HG02642 (cell line): Measurements from ENCODE around the gene RPRML.

Source experiments
- ATAC-seq: cut with Tn5 transposase; IDR thresholded peaks from one replicate; pipeline ENCODE4 v1.9.1; 2021; ENCODE audit warnings: mild to moderate bottlenecking; ENCODE audit not compliant: unreplicated experiment, poor library complexity

RPRML gene

DNA sequence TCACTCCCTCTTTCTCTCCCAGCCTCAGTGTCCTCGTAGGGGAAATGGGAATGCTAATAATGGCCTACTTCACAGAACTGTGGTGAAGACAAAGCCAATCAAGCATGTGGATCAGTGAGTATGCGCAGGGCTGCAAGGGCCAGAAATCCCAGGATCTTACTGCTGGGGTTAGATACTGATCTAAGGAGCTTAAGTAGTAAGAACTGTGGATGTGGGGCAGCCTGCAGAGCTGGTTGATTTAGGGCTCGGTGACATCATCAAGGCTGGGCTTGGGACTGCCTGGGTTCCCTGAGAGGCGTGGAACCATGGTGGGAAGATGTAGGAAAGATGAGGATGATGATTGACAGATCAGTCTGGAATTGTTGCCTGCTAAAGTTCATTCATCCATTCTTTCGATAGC lies 30.5 kb downstream of the RPRML start:
- ATAC-seq: no peak

DNA sequence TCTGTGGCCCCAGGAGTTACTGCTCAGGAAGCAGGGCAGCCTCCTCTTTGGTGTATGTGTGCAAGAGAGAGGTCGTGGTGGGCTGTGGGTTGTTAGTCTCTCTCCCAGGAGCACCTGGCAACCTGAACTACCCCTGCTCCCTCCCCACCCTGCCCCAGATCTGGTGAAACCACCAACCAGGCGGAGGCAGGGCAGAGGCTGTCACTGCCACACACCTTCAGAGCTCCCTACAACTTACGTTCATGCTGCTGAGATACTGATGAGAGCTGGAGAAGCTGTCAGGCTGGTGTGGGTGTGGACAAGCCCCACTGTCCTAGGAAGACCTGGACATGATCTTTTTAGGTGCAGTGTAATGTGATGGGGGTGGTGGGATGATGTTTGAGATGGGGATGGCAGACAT lies 31.8 kb downstream of the RPRML start:
- no peak for ATAC-seq

DNA sequence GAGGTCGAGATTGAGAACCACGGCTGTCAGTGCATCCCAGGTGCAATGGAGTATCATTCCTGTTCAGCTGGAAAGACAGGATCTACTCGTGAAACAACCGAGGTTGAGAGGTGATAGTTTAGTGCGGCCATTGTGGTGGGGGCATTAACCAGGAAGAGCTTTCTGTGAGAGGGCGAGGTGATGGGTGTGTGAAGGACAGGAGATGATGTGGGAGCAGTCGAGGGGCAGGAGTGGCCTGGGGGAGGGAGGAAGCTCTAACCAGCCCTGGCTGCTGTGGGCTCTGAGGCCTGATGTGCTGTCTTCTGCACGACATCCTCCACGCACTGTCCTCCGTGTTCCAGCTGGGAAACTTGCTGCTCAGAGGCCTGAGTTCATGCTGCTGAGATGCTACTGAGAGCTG lies 34.1 kb downstream of the RPRML start:
- ATAC-seq: no peak

DNA sequence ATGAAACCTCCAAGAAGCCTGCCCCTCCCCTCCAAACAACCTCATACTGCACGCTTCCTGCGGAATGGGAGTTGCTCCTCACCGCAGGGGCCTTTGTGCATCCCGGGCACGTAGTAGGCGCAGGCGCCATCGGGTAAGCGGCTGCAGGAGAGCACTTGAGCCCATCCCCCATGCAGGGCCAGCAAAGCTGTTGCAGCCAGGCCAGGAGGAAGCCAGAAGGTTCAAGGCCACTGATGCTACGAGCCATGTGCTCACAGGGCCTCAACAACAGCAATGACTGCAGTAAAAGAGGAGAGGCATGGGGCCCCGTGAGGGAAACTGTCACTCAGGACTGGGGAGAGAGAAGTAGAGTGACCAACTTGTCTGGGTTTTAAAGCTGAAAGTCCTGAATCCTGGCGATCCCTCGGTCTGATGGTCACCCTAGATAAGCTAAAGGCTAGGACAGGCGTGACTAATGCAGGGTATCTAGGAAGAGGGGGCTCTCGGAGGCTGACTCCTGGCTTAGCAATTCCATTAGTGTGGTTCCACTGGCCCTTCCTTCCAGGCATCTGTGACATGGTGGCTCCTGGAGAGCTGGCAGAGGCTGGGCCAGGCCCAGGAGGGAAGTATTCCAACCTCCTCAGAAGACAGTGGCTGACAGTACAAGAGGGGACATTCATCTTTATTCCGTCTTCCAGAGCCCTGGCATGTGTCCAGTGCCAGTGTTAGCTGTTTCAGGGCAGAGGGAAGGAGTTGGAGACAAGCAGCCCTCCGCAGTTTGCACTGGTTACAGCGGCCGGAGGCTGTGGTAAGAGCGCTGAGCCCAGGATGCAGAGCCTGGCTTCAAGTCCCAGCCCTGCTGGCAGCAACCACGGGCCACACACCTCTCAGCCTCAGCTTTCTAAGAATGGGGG lies 35.3 kb downstream of the RPRML start:
- no peak for ATAC-seq

DNA sequence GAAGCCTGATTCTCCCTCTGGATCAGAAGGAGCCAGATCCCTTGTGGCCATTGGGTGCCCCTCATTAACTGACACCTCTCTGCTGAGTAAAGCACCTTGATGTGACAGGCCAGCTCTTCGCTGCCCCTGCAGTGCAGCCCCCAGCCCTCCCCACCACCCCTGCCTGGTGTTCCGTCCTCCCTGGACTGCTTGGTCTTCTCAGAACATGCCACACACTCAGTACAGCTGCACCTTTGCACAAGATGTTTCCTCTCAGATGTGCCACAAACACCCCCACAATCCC lies 35.9 kb downstream of the RPRML start:
- no peak for ATAC-seq

DNA sequence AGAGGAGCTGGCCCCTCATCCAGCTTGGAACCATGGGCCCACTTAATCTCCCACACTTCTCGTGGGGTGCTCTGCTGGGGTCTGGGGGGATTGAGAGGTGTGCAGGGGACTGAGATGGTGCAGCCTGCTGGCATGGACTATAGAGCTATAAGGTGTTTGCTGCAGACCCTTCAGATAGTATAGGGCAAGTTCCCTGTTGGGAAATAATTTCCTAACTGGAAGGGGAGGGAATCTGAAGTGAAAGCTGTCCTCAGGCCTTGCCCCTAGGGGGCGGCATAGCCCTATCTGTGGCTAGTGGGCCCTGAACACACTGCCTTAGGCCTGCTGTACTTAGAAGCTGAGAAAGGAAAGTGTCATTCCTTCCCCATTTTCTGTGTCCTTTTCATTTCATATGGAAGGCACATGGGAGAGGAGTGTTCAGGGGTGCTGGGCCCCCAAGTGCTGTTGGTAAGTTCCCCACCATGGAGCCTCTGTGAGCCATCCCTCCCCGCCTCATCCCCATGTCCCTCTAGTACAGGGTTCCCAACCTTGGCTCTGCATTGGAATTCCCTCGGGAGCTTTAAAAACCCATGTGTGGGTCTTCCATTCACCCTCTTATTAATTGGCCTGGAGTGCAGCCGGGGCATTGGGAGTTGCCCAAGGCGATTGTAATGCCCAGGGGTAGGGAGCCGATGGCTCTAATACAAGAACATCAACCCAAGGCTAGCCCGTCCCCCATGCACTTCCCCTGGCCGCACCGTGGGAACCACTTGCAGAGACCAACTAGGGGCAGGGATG lies 36.4 kb downstream of the RPRML start:
- no peak for ATAC-seq

DNA sequence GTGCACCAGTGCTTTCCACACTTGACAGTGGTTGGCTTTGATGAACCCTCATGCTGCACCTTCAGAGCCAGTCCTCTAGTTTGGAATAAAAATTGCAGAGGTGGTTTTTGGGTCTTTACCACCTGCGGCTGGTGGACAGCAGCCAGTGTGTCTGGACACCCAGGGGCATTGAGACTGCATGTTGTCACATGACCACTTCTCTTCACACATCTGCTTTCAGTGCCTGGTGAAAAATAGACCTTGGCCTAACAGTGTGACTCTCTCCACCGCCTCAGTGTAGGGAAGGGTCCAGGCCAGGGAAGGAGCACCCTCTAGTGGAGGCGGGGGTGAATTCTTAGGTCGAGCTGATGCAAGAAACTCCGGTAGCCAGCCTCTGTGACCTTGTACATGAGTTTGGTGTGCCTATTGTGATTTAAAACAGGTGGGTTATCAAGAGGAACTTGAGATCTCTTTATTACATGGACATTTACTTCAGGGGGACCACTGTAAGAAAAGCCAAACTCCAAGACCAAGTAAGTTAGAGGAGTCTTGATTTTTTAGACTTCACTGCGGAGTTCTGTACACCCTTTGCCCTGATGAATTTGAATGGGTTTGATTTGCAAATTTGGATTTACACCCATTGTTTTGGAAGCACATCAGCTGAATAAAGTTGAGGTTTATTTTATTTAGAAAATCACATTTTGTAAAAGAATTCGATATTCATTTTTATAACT lies 38.2 kb downstream of the RPRML start:
- ATAC-seq: peak; percentile 66

DNA sequence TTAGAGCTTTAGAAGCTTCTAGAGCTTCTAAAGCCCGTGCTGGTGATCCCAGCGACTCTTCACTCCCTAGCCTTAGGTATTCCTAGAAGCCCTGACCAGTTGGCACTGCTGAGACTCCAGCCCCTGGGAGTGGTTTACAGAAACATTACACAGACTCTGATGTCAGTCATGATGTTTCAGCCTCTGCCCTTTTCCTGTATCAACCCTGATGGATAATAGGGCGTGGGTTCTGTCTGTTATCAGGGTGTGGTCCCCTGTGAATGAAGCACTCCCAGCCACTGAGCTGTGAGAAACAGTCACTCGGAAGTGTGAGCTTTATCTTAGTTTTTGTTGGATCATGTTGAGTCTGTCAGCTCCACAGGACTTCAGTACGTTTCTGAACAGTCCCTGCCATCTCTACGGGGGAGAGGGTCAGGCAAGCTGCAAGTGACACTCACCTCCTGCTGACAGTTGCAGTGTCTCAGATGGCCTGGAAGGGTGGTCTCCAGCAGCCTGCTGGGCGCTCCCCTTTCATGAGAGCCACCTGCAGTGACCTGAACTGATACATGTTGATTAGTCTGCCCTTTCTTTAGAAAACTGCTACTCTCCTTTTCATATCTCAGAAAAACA lies 43.3 kb downstream of the RPRML start:
- ATAC-seq: no peak

DNA sequence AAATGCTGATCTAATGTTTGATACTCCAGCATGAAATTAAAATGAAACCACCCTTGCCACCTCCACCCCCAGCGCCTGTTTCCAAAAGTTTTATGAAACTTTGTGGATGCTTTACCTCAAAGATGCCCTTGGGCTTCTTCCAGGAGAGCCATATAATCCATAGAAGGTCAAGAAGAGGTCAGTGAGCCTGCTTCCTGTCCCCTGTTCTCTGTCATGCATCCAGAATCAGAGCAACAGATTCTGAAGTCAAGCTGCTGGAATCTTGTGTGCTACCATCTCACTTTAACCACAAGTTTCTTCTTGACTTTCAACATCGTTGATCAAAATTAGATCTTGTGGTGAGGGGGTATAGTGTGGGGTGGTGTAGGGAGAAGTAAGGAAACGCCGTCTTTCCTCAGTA lies 47.5 kb downstream of the RPRML start:
- no peak for ATAC-seq

DNA sequence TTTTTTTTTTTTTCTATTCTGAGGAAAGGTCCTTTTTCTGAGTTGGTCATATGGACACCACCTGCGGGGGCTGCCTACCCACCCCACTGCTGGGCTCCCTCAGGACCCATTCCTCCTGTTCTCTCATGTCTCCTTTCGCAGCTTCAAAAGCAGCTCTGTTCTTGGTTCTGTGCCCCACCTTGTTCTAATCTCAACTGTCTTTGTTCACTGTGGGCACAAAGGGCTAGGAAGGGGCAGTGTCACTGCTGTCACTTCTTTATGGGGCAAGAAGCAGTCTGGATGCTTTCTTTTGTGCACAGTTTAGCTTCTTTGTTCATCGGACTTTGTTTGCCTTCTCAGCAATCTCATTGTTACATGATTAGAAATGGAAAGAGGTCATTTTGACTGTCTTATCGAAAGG lies 49.0 kb downstream of the RPRML start:
- no peak for ATAC-seq

DNA sequence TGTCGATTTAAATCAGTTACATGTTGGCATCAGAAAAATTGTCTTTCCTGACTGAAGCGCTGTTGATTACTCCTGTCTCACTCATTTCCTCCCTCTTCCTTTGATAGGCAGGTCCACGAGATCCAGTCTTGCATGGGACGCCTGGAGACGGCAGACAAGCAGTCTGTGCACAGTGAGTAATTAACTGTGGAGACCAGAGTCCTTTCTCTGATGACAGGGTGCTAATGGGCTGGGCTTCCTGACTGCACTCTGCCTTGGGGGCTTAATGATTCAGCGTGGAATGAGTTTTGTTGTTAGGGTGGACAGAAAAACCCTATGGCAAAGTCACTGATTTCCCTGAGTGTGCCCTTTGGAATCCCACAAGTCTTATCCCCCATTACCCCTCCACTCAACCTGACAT lies 49.6 kb downstream of the RPRML start:
- no peak for ATAC-seq

DNA sequence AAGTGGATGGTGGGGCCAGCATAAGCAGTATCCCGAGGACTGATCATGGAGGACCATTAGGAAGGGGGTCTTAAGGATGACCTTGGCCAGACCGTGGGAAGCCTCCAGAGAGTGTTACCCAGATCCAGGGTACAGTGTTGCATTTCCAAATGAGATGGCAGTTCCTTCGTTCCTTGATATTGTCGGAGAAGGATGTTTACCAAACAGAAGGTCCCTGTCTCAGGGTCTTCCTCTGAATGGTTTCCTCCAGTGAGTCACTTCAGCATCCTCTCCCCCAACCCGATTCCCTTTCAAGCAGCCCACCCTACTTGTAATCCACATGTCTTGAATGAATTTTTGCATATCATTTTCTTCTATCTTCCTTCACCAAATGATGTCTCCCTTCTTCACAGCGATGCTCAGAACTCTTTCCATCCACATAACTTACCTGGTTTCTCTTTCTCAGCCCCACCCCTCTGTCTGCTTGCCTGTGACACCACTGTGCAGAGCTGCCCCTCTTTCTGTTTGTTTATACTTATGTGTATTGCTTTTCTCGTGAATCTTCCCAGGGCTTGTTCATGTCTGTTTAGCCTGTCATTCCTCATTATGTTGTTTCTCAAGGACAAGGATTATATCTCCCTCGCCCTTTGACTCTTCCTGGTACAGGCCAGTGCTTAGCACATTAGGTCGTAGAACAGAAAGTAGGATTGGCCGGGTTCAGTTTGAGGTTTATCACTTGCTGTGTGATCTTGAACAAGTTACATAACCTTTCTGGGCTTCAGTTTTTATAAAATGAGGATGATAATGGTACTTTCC lies 50.4 kb downstream of the RPRML start:
- no peak for ATAC-seq
